Mesothelial cell of epicardium (in vitro differentiated cells): ENCODE results near the gene ASTN1. TPM values are rescaled to one million over a fixed set of nuclear protein-coding genes. Genes with fewer than 3 reads are reported as not detected.

ENCODE experiments used
- DNase-seq, 2 experiments: peaks; one replicate each; pipeline ENCODE4 v3.0.0; 2021; ENCODE audit warnings: low spot score in 2 of 2; ENCODE audit not compliant: unreplicated experiment in 2 of 2
- H3K27ac Mint-ChIP-seq: 2 replicates; pipeline ENCODE4 v1.8.0; 2021; ENCODE audit warnings: mixed read lengths
- H3K27me3 Mint-ChIP-seq: 2 replicates; pipeline ENCODE4 v1.8.0; 2021; ENCODE audit warnings: low read depth, mixed read lengths
- H3K36me3 Mint-ChIP-seq: 2 replicates; pipeline ENCODE4 v1.8.0; 2021; ENCODE audit warnings: mixed read lengths
- H3K4me1 Mint-ChIP-seq: 2 replicates; pipeline ENCODE4 v1.8.0; 2021; ENCODE audit warnings: mixed read lengths
- H3K4me3 Mint-ChIP-seq: 2 replicates; pipeline ENCODE4 v1.8.0; 2021; ENCODE audit warnings: mild to moderate bottlenecking, moderate library complexity, mixed read lengths
- H3K9me3 Mint-ChIP-seq: 2 replicates; pipeline ENCODE4 v1.8.0; 2021; ENCODE audit warnings: mixed read lengths
- CTCF ChIP-seq: fragments of 200-600 bp; sonication (generic); IDR thresholded peaks from one replicate; pipeline ENCODE4 v1.5.0; 2021; ENCODE audit warnings: antibody characterized with exemption; ENCODE audit not compliant: unreplicated experiment
- total RNA-seq: library from RNA; stranded (reverse); gene quantifications from 3 replicates; pipeline ENCODE4 v1.2.1, GENCODE V29; 2021

ASTN1 gene
- total RNA-seq, 1 donor from 2014 or later, result 4.0 TPM

- peaks cover 17% of the 10 kb centered on the region for H3K27me3 Mint-ChIP-seq
- no peak for TF ChIP-seq CTCF
- DNase-seq, result no peak
Measured at GRCh38 chr1:176879784-176880620, 284.5 kb downstream of the ASTN1 start.

GRCh38 chr1:176878750-176879536 is 285.6 kb downstream of the ASTN1 start:
- H3K36me3 Mint-ChIP-seq, result no peaks in the 10 kb centered on the region
- no peaks in the 10 kb centered on the region for H3K9me3 Mint-ChIP-seq
- H3K4me1 Mint-ChIP-seq, result no peaks in the 10 kb centered on the region
- H3K4me3 Mint-ChIP-seq, result no peak overlapping the region
- H3K27ac Mint-ChIP-seq, result no peak overlapping the region
- TF ChIP-seq CTCF, result no peak
- peaks cover 18% of the 10 kb centered on the region for H3K27me3 Mint-ChIP-seq
- no peak for DNase-seq

More at GRCh38 chr1:176879784-176880620, 284.5 kb downstream of the ASTN1 start:
- Mint-ChIP-seq H3K9me3 (no peaks in the 10 kb centered on the region), H3K4me1 (no peaks in the 10 kb centered on the region), H3K4me3 (no peak overlapping the region), H3K36me3 (no peaks in the 10 kb centered on the region), H3K27ac (no peak overlapping the region)

- Mint-ChIP-seq H3K4me3 (no peak overlapping the region), H3K36me3 (no peaks in the 10 kb centered on the region), H3K4me1 (no peaks in the 10 kb centered on the region), H3K27me3 (peaks cover 17% of the 10 kb centered on the region), H3K27ac (no peak overlapping the region), H3K9me3 (no peaks in the 10 kb centered on the region)
- no peak for TF ChIP-seq CTCF
- DNase-seq, result no peak
Measured at GRCh38 chr1:176877557-176877956, 287.0 kb downstream of the ASTN1 start.

GRCh38 chr1:176876966-176877515 is 287.5 kb downstream of the ASTN1 start:
- Mint-ChIP-seq H3K27me3 (peaks cover 14% of the 10 kb centered on the region), H3K36me3 (no peaks in the 10 kb centered on the region), H3K4me3 (no peak overlapping the region), H3K27ac (no peak overlapping the region), H3K9me3 (no peaks in the 10 kb centered on the region), H3K4me1 (no peaks in the 10 kb centered on the region)
- no peak for DNase-seq
- TF ChIP-seq CTCF, result no peak

- Mint-ChIP-seq H3K36me3 (no peaks in the 10 kb centered on the region), H3K4me3 (no peak overlapping the region), H3K27me3 (peaks cover 11% of the 10 kb centered on the region), H3K9me3 (no peaks in the 10 kb centered on the region), H3K4me1 (no peaks in the 10 kb centered on the region), H3K27ac (no peak overlapping the region)
- TF ChIP-seq CTCF, result no peak
- DNase-seq, result no peak
Measured at GRCh38 chr1:176869577-176869976, 294.9 kb downstream of the ASTN1 start.
